Peyer's patch (tissue), 4 donors: ENCODE data around the gene GLB1L3.
A peak's percentile ranks its signal among the peaks of the same experiment; 100 is the strongest.

ENCODE experiments used
- POLR2A ChIP-seq, 2 donors: fragments of 450-650 bp; IDR thresholded peaks; one replicate each; pipeline ENCODE4 v1.5.1; 2017; ENCODE audit warnings: antibody characterized with exemption in 2 of 2, mild to moderate bottlenecking in 2 of 2, moderate library complexity in 2 of 2
- TF ChIP-seq, protein P1 (sequence below), 6 experiments: fragments of 450-650 bp in 4 of 6; fragments of 200-600 bp in 2 of 6; sonication (generic) in 1 of 6; IDR thresholded peaks; one replicate each; pipeline ENCODE4 v1.5.1; 2017 to 2019; ENCODE audit warnings: antibody characterized with exemption in 6 of 6, mild to moderate bottlenecking in 3 of 6, moderate library complexity in 1 of 6

DNA sequence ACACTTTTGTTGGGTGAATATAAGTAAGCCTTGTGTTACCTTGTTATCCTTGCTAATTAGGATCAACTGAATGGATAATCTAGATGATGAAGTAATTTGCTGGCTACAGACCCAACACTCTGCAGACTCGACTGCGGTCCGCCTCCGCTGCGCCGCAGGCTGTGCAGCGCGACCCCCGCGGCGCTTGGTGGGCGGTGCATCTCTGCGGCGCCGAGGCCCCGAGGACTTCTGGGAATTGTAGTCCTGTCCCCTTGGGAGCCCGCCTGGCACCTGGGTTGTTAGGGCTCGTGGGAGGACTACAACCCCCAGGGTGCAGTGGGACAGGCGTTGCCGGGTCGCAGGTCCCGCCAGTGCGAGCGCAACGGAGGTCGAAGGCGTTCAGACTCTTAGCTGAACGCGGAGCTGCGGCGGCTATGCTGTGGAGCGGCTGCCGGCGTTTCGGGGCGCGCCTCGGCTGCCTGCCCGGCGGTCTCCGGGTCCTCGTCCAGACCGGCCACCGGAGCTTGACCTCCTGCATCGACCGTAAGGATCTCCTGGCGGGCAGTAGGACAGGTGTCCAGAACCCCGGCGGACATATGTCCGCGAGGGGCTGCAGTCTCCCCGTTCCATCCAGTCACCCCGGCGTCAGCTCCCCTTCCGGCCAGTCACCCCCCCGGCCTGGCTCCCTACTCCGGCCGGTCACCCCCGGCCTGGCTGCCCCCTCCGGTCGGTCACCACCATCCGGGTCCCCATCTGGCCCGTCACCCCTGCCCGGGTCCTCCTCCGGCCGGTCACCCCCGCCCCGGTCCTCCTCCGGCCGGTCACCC, 22.8 kb upstream of the GLB1L3 start, which contains the start of the genes ACAD8 and THYN1:
- TF ChIP-seq POLR2A (IDR thresholded peaks at IDR 0.05), result peak; percentile 57 to 63
- TF ChIP-seq, protein P1, sequence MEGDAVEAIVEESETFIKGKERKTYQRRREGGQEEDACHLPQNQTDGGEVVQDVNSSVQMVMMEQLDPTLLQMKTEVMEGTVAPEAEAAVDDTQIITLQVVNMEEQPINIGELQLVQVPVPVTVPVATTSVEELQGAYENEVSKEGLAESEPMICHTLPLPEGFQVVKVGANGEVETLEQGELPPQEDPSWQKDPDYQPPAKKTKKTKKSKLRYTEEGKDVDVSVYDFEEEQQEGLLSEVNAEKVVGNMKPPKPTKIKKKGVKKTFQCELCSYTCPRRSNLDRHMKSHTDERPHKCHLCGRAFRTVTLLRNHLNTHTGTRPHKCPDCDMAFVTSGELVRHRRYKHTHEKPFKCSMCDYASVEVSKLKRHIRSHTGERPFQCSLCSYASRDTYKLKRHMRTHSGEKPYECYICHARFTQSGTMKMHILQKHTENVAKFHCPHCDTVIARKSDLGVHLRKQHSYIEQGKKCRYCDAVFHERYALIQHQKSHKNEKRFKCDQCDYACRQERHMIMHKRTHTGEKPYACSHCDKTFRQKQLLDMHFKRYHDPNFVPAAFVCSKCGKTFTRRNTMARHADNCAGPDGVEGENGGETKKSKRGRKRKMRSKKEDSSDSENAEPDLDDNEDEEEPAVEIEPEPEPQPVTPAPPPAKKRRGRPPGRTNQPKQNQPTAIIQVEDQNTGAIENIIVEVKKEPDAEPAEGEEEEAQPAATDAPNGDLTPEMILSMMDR (IDR thresholded peaks at IDR 0.05), result peak in 5 of 6 experiments; percentile 39 to 61 (median 57)
